Nephron progenitor cell (in vitro differentiated cells): ENCODE results near the gene ZBTB8A.

Experiments used
- DNase-seq: peaks from one replicate; pipeline ENCODE4 v3.0.0; 2021
- H3K27ac Mint-ChIP-seq: 2 replicates; pipeline ENCODE4 v1.8.0; 2021; ENCODE audit warnings: mild to moderate bottlenecking, moderate library complexity, mixed read lengths
- H3K27me3 Mint-ChIP-seq: 2 replicates; pipeline ENCODE4 v1.8.0; 2021; ENCODE audit warnings: mild to moderate bottlenecking, low read depth, mixed read lengths; ENCODE audit not compliant: poor library complexity
- H3K36me3 Mint-ChIP-seq: 2 replicates; pipeline ENCODE4 v1.8.0; 2021; ENCODE audit warnings: low read depth, mixed read lengths
- H3K4me1 Mint-ChIP-seq: 2 replicates; pipeline ENCODE4 v1.8.0; 2021; ENCODE audit warnings: mixed read lengths
- H3K4me3 Mint-ChIP-seq: 2 replicates; pipeline ENCODE4 v1.8.0; 2021; ENCODE audit warnings: mild to moderate bottlenecking, moderate library complexity, mixed read lengths
- H3K9me3 Mint-ChIP-seq: 2 replicates; pipeline ENCODE4 v1.8.0; 2021; ENCODE audit warnings: mild to moderate bottlenecking, moderate library complexity, mixed read lengths
- TF ChIP-seq, protein P1 (sequence below): fragments of 200-600 bp; sonication (generic); IDR thresholded peaks from 2 replicates; pipeline ENCODE4 v1.5.0; 2021; ENCODE audit warnings: antibody characterized with exemption

Gene ZBTB8A

GRCh38 chr1:32605711-32606424, 66.6 kb downstream of the ZBTB8A start:
- Mint-ChIP-seq H3K4me3 (no peak overlapping the region), H3K36me3 (peaks cover 23% of the 10 kb centered on the region), H3K9me3 (no peaks in the 10 kb centered on the region), H3K27ac (no peak overlapping the region), H3K4me1 (no peaks in the 10 kb centered on the region), H3K27me3 (no peaks in the 10 kb centered on the region)
- TF ChIP-seq, protein P1, sequence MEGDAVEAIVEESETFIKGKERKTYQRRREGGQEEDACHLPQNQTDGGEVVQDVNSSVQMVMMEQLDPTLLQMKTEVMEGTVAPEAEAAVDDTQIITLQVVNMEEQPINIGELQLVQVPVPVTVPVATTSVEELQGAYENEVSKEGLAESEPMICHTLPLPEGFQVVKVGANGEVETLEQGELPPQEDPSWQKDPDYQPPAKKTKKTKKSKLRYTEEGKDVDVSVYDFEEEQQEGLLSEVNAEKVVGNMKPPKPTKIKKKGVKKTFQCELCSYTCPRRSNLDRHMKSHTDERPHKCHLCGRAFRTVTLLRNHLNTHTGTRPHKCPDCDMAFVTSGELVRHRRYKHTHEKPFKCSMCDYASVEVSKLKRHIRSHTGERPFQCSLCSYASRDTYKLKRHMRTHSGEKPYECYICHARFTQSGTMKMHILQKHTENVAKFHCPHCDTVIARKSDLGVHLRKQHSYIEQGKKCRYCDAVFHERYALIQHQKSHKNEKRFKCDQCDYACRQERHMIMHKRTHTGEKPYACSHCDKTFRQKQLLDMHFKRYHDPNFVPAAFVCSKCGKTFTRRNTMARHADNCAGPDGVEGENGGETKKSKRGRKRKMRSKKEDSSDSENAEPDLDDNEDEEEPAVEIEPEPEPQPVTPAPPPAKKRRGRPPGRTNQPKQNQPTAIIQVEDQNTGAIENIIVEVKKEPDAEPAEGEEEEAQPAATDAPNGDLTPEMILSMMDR = no peak
- DNase-seq = no peak

GRCh38 chr1:32606565-32607371, 67.5 kb downstream of the ZBTB8A start:
- no peak for DNase-seq
- H3K27me3 Mint-ChIP-seq = no peaks in the 10 kb centered on the region
- TF ChIP-seq, protein P1 = no peak
- no peaks in the 10 kb centered on the region for H3K4me1 Mint-ChIP-seq
- no peaks in the 10 kb centered on the region for H3K9me3 Mint-ChIP-seq
- H3K36me3 Mint-ChIP-seq = peaks cover 19% of the 10 kb centered on the region
- no peak overlapping the region for H3K4me3 Mint-ChIP-seq
- no peak overlapping the region for H3K27ac Mint-ChIP-seq

GRCh38 chr1:32609180-32609579, 70.0 kb downstream of the ZBTB8A start:
- TF ChIP-seq, protein P1 = no peak
- Mint-ChIP-seq H3K4me3 (no peak overlapping the region), H3K36me3 (peaks cover 4% of the 10 kb centered on the region), H3K27ac (no peak overlapping the region), H3K27me3 (no peaks in the 10 kb centered on the region), H3K4me1 (peaks cover 12% of the 10 kb centered on the region), H3K9me3 (no peaks in the 10 kb centered on the region)
- DNase-seq = no peak

GRCh38 chr1:32611859-32612188, 72.6 kb downstream of the ZBTB8A start:
- TF ChIP-seq, protein P1 = no peak
- no peak overlapping the region for H3K27ac Mint-ChIP-seq
- peaks cover under 1% of the 10 kb centered on the region for H3K36me3 Mint-ChIP-seq
- H3K4me1 Mint-ChIP-seq = peaks cover 12% of the 10 kb centered on the region
- H3K4me3 Mint-ChIP-seq = peak overlapping the region; percentile 64
- peaks cover 2% of the 10 kb centered on the region for H3K27me3 Mint-ChIP-seq
- no peak for DNase-seq
- H3K9me3 Mint-ChIP-seq = no peaks in the 10 kb centered on the region

GRCh38 chr1:32612189-32612881, 73.1 kb downstream of the ZBTB8A start:
- Mint-ChIP-seq H3K4me3 (peak overlapping the region; percentile 64), H3K4me1 (peaks cover 12% of the 10 kb centered on the region), H3K36me3 (peaks cover 3% of the 10 kb centered on the region), H3K27me3 (peaks cover 2% of the 10 kb centered on the region), H3K9me3 (no peaks in the 10 kb centered on the region), H3K27ac (peak overlapping the region; percentile 14)
- TF ChIP-seq, protein P1 = no peak
- peak; percentile 82 for DNase-seq
